ENCODE data around the gene RBBP9. TPM values are rescaled to one million over a fixed set of nuclear protein-coding genes. Genes with fewer than 3 reads are reported as not detected.
A peak's percentile ranks its signal among the peaks of the same experiment; 100 is the strongest.

RBBP9 gene
- total RNA-seq, 1 donor from 2014 or later = 5.6 TPM

GRCh38 chr20:18514127-18514526, 17.1 kb upstream of the RBBP9 start:
- Histone ChIP-seq H3K4me1 (peaks cover under 1% of the 10 kb centered on the region), H3K36me3 (peaks cover 71% of the 10 kb centered on the region), H3K9me3 (replicated peaks) (no peaks in the 10 kb centered on the region), H3K27me3 (ENCODE audit: low read depth) (no peaks in the 10 kb centered on the region), H3K4me3 (no peak overlapping the region), H3K27ac (replicated peaks) (no peak overlapping the region)
- DNase-seq = no peak
- TF ChIP-seq CTCF (IDR thresholded peaks at IDR 0.05; ENCODE audit: borderline replicate concordance) = no peak
- intact Hi-C loops (cut with micrococcal nuclease) = no loop called here

DNA sequence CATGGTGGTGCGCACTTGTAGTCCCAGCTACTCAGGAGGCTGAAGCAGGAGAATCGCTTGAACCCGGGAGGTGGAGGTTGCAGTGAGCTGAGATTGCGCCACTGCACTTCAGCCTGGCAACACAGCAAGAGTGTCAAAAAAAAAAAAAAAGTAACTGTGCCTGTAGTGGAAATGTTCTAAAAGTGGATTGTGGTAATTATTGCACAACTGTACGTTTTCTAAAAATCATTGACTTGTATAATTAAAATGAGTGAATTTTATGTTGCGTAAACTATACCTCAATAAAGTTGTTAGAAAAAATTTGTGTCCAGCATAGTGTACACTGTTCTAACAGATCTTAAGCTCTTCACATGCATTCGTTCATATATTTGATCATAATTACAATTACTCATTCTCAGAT, 16.2 kb upstream of the RBBP9 start:
- intact Hi-C loops (cut with micrococcal nuclease) = no loop called here
- Histone ChIP-seq H3K36me3 (peaks cover 71% of the 10 kb centered on the region), H3K27ac (replicated peaks) (no peak overlapping the region), H3K4me1 (peaks cover 10% of the 10 kb centered on the region), H3K27me3 (ENCODE audit: low read depth) (no peaks in the 10 kb centered on the region), H3K4me3 (no peak overlapping the region), H3K9me3 (replicated peaks) (no peaks in the 10 kb centered on the region)
- DNase-seq = no peak
- TF ChIP-seq CTCF (IDR thresholded peaks at IDR 0.05; ENCODE audit: borderline replicate concordance) = no peak

- DNase-seq = no peak
- intact Hi-C loops (cut with micrococcal nuclease) = no loop called here
- peaks cover 68% of the 10 kb centered on the region for H3K36me3 ChIP-seq
- H3K9me3 ChIP-seq (replicated peaks) = no peaks in the 10 kb centered on the region
- H3K27ac ChIP-seq (replicated peaks) = no peak overlapping the region
- peaks cover 24% of the 10 kb centered on the region for H3K4me1 ChIP-seq
- H3K4me3 ChIP-seq = no peak overlapping the region
- no peaks in the 10 kb centered on the region for H3K27me3 ChIP-seq (ENCODE audit: low read depth)
- no peak for TF ChIP-seq CTCF (IDR thresholded peaks at IDR 0.05; ENCODE audit: borderline replicate concordance)
Measured at GRCh38 chr20:18511571-18511970, 14.5 kb upstream of the RBBP9 start.

DNA sequence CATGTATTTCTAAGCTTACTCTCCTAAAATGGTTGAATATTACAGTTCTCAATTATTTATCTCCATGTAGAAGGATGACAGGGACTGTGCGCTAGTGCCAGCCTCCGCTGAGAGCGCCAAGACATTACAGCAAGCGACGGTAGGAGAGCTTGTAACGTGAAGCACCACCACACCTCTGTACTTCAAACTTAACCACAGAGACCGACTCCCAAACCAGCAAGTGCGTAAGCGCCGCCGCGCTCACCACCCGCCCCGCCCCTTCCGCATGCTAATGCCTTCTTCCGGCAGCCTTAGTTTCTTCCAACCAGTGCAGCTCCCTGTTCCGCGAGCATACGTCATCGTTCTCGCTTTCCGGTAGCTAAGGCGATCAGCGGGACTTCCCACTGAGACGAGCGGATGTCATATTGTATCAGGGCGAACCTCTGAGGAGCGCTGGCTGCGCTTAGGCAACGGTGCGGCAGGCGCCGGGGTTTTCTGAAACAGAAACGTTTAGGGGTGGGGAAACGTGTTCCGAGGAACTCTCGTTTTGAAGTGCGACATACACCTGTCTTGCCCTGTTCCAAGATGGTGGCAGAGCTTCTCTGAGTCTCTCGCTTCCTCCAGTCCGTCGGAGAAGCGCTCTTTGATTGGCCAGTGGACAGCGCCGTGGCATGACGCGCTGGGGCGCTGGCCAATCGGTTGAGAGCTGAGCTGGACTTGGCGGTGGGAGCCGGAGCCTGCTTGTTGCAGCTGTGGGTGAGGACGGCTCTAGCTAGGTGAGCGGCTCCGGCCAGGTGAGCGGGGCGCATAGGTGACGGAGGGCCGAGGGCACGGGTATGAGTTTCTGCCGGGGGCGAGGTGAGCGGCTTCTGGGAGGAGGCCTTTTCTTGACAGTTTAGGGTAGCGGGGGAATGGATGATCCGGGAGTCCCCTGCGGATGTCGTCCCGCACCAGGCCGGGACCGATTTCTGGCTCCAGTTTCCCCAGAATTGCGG, 10.5 kb upstream of the RBBP9 start, which contains the start of gene SEC23B:
SEC23B (plus strand) TSS at position 723 of the 974 bp plus-strand sequence. CDS start 2,896 bp downstream, outside the sequence.
- peaks cover 30% of the 10 kb centered on the region for H3K36me3 ChIP-seq
- H3K27ac ChIP-seq (replicated peaks) = peak within 1 kb of the TSS; percentile 99
- DNase-seq = peak; percentile 96
- no peak for TF ChIP-seq CTCF (IDR thresholded peaks at IDR 0.05; ENCODE audit: borderline replicate concordance)
- intact Hi-C loops (cut with micrococcal nuclease) = no loop called here
- peaks cover 24% of the 10 kb centered on the region for H3K4me1 ChIP-seq
- peak within 1 kb of the TSS; percentile 93 for H3K4me3 ChIP-seq
- H3K9me3 ChIP-seq (replicated peaks) = no peaks in the 10 kb centered on the region
- peaks cover 23% of the 10 kb centered on the region for H3K27me3 ChIP-seq (ENCODE audit: low read depth)

GRCh38 chr20:18506744-18507143, 9.7 kb upstream of the RBBP9 start:
- DNase-seq = no peak
- intact Hi-C loops (cut with micrococcal nuclease) = no loop called here
- TF ChIP-seq CTCF (IDR thresholded peaks at IDR 0.05; ENCODE audit: borderline replicate concordance) = no peak

More at GRCh38 chr20:18506744-18507143, 9.7 kb upstream of the RBBP9 start:
- H3K27me3 ChIP-seq (ENCODE audit: low read depth) = peaks cover 28% of the 10 kb centered on the region
- peaks cover 22% of the 10 kb centered on the region for H3K36me3 ChIP-seq
- H3K4me3 ChIP-seq = peak overlapping the region; percentile 93
- H3K27ac ChIP-seq (replicated peaks) = peak overlapping the region; percentile 99
- H3K4me1 ChIP-seq = peaks cover 24% of the 10 kb centered on the region
- H3K9me3 ChIP-seq (replicated peaks) = no peaks in the 10 kb centered on the region
